MM.1S (cell line): ENCODE data around the gene CNTNAP2.

Experiments used
- EZH2 ChIP-seq: fragments of 300-600 bp; sonication (generic); optimal IDR thresholded peaks from 2 replicates; pipeline ENCODE3; 2017; ENCODE audit warnings: low read depth, mild to moderate bottlenecking, antibody characterized with exemption, low read length, mixed read lengths
- EZH2phosphoT487 ChIP-seq: fragments of 300-600 bp; sonication (generic); IDR thresholded peaks from 2 replicates; pipeline ENCODE4 v1.6.1; 2018; ENCODE audit warnings: antibody characterized with exemption, low read length
- TF ChIP-seq, protein P1 (sequence below): fragments of 300-600 bp; sonication (generic); IDR thresholded peaks from 2 replicates; pipeline ENCODE4 v1.5.1; 2016; ENCODE audit warnings: antibody characterized with exemption, low read length, mixed read lengths

DNA sequence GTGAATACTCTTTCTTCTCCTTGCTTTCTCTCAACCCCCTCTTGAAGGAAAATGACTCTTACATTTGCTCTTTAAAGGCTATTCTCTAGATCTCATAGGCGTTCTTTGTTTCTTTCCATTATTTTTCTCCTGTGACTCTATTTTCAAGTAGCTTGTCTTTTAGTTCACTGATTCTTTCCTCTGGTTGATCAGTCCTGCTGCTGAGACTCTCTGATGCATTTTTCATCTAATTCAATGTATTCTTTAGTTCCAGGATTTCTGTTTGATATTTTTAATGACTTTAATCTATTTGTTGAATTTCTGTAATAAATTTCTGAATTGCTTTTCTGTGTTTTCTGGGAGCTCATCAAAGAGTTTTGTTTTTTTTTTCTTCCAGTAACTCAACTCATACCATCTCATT, 397.7 kb downstream of the CNTNAP2 start:
- TF ChIP-seq, protein P1, sequence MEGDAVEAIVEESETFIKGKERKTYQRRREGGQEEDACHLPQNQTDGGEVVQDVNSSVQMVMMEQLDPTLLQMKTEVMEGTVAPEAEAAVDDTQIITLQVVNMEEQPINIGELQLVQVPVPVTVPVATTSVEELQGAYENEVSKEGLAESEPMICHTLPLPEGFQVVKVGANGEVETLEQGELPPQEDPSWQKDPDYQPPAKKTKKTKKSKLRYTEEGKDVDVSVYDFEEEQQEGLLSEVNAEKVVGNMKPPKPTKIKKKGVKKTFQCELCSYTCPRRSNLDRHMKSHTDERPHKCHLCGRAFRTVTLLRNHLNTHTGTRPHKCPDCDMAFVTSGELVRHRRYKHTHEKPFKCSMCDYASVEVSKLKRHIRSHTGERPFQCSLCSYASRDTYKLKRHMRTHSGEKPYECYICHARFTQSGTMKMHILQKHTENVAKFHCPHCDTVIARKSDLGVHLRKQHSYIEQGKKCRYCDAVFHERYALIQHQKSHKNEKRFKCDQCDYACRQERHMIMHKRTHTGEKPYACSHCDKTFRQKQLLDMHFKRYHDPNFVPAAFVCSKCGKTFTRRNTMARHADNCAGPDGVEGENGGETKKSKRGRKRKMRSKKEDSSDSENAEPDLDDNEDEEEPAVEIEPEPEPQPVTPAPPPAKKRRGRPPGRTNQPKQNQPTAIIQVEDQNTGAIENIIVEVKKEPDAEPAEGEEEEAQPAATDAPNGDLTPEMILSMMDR = no peak
- TF ChIP-seq EZH2 (no peak), EZH2phosphoT487 (no peak)
